Lower leg skin (tissue), 3 donors: ENCODE measurements around the gene SLC8A1.

ENCODE experiments used
- POLR2A ChIP-seq, 2 donors: fragments of 450-650 bp; IDR thresholded peaks; one replicate each; pipeline ENCODE4 v1.6.1; 2016 to 2017; ENCODE audit warnings: antibody characterized with exemption in 2 of 2, mild to moderate bottlenecking in 1 of 2, moderate library complexity in 1 of 2
- TF ChIP-seq, protein P1 (sequence below), 3 donors: fragments of 450-650 bp; IDR thresholded peaks; one replicate each; pipeline ENCODE4 v1.5.1; 2016; ENCODE audit warnings: antibody characterized with exemption in 3 of 3, mild to moderate bottlenecking in 3 of 3, moderate library complexity in 2 of 3

DNA sequence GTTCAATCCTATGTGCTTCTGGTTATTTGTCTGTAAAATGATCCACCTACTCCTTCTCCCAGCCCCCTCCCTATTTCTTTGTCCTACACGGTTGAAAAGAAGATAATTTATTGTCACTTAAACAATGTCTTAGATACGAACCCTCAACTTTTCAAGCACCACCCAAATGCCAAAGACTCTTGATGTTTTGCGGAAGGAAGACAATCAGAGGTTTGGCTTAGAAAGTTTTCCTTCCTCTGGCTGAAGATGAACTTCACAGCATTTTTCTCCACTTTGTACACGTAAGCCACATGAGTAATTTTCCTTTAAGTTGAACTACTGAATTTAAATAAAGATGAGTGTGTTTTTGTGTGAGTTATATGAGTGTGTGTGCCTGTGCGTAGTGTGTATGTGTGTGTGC lies 25.5 kb upstream of the SLC8A1 start:
- no peak for TF ChIP-seq POLR2A (IDR thresholded peaks at IDR 0.05)
- TF ChIP-seq, protein P1, sequence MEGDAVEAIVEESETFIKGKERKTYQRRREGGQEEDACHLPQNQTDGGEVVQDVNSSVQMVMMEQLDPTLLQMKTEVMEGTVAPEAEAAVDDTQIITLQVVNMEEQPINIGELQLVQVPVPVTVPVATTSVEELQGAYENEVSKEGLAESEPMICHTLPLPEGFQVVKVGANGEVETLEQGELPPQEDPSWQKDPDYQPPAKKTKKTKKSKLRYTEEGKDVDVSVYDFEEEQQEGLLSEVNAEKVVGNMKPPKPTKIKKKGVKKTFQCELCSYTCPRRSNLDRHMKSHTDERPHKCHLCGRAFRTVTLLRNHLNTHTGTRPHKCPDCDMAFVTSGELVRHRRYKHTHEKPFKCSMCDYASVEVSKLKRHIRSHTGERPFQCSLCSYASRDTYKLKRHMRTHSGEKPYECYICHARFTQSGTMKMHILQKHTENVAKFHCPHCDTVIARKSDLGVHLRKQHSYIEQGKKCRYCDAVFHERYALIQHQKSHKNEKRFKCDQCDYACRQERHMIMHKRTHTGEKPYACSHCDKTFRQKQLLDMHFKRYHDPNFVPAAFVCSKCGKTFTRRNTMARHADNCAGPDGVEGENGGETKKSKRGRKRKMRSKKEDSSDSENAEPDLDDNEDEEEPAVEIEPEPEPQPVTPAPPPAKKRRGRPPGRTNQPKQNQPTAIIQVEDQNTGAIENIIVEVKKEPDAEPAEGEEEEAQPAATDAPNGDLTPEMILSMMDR (IDR thresholded peaks at IDR 0.05): no peak
